GM23338 (cell line): ENCODE data around the gene NTPCR.

Experiments used
- CREB1 ChIP-seq: fragments of 250-450 bp; sonication (Bioruptor Pico); IDR thresholded peaks from 2 replicates; pipeline ENCODE4 v1.5.0; 2020; ENCODE audit warnings: low read depth, mild to moderate bottlenecking, moderate library complexity
- ETS1 ChIP-seq: IDR thresholded peaks from 2 replicates; pipeline ENCODE4 v1.6.1; 2016; ENCODE audit warnings: antibody characterized with exemption
- EZH2 ChIP-seq: fragments of 200-600 bp; sonication (generic); IDR thresholded peaks from one replicate; pipeline ENCODE4 v1.8.0; 2017; ENCODE audit warnings: antibody characterized with exemption, mild to moderate bottlenecking, low read depth; ENCODE audit not compliant: unreplicated experiment
- EZH2phosphoT487 ChIP-seq: fragments of 200-600 bp; sonication (generic); IDR thresholded peaks from one replicate; pipeline ENCODE4 v1.8.1; 2018; ENCODE audit warnings: antibody characterized with exemption; ENCODE audit not compliant: unreplicated experiment
- JUNB ChIP-seq: IDR thresholded peaks from one replicate; pipeline ENCODE4 v1.6.1; 2016; ENCODE audit warnings: antibody characterized with exemption; ENCODE audit not compliant: unreplicated experiment
- NANOG ChIP-seq: IDR thresholded peaks from 2 replicates; pipeline ENCODE4 v1.6.1; 2016; ENCODE audit warnings: antibody characterized with exemption, borderline replicate concordance
- POLR2AphosphoS5 ChIP-seq: IDR thresholded peaks from 2 replicates; pipeline ENCODE4 v1.6.1; 2016; ENCODE audit warnings: antibody characterized with exemption, low read depth
- TF ChIP-seq, protein P1 (sequence below), 2 experiments: fragments of 200-600 bp in 1 of 2; sonication (generic) in 1 of 2; conservative IDR thresholded peaks; 2 replicates each; pipeline versions ENCODE4 v1.5.1 to v1.6.1; 2016 to 2017; ENCODE audit warnings: antibody characterized with exemption in 2 of 2, low read depth in 2 of 2, mild to moderate bottlenecking in 2 of 2, moderate library complexity in 1 of 2
- TF ChIP-seq, protein P2 (sequence below): IDR thresholded peaks from one replicate; pipeline ENCODE4 v1.6.1; 2018; ENCODE audit warnings: antibody characterized with exemption; ENCODE audit not compliant: unreplicated experiment

- TF ChIP-seq, protein P1, sequence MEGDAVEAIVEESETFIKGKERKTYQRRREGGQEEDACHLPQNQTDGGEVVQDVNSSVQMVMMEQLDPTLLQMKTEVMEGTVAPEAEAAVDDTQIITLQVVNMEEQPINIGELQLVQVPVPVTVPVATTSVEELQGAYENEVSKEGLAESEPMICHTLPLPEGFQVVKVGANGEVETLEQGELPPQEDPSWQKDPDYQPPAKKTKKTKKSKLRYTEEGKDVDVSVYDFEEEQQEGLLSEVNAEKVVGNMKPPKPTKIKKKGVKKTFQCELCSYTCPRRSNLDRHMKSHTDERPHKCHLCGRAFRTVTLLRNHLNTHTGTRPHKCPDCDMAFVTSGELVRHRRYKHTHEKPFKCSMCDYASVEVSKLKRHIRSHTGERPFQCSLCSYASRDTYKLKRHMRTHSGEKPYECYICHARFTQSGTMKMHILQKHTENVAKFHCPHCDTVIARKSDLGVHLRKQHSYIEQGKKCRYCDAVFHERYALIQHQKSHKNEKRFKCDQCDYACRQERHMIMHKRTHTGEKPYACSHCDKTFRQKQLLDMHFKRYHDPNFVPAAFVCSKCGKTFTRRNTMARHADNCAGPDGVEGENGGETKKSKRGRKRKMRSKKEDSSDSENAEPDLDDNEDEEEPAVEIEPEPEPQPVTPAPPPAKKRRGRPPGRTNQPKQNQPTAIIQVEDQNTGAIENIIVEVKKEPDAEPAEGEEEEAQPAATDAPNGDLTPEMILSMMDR (conservative IDR thresholded peaks at IDR 0.05; ENCODE audit: low read depth in 2 of 2), result no peak
- no peak for TF ChIP-seq EZH2
- no peak for TF ChIP-seq POLR2AphosphoS5
- no peak for TF ChIP-seq CREB1
- TF ChIP-seq JUNB, result no peak
- TF ChIP-seq, protein P2, sequence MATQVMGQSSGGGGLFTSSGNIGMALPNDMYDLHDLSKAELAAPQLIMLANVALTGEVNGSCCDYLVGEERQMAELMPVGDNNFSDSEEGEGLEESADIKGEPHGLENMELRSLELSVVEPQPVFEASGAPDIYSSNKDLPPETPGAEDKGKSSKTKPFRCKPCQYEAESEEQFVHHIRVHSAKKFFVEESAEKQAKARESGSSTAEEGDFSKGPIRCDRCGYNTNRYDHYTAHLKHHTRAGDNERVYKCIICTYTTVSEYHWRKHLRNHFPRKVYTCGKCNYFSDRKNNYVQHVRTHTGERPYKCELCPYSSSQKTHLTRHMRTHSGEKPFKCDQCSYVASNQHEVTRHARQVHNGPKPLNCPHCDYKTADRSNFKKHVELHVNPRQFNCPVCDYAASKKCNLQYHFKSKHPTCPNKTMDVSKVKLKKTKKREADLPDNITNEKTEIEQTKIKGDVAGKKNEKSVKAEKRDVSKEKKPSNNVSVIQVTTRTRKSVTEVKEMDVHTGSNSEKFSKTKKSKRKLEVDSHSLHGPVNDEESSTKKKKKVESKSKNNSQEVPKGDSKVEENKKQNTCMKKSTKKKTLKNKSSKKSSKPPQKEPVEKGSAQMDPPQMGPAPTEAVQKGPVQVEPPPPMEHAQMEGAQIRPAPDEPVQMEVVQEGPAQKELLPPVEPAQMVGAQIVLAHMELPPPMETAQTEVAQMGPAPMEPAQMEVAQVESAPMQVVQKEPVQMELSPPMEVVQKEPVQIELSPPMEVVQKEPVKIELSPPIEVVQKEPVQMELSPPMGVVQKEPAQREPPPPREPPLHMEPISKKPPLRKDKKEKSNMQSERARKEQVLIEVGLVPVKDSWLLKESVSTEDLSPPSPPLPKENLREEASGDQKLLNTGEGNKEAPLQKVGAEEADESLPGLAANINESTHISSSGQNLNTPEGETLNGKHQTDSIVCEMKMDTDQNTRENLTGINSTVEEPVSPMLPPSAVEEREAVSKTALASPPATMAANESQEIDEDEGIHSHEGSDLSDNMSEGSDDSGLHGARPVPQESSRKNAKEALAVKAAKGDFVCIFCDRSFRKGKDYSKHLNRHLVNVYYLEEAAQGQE, result no peak
- TF ChIP-seq ETS1, result no peak
- TF ChIP-seq EZH2phosphoT487, result no peak
- no peak for TF ChIP-seq NANOG
Measured at GRCh38 chr1:232915212-232915611, 35.2 kb upstream of the NTPCR start.
